Testis (tissue), 3 donors: ENCODE data around the gene GFPT1. TPM values are rescaled to one million over a fixed set of nuclear protein-coding genes. Genes with fewer than 3 reads are reported as not detected.

Experiments used
- DNase-seq: peaks from one replicate; pipeline ENCODE4 v3.0.0-alpha.2; 2019
- H3K27ac ChIP-seq, 2 donors: fragments of 200-600 bp; sonication (generic); one replicate each; pipeline ENCODE4 v1.5.1; 2019
- H3K27me3 ChIP-seq: fragments of 200-600 bp; sonication (generic); one replicate; pipeline ENCODE4 v1.5.1; 2019
- H3K36me3 ChIP-seq: fragments of 200-600 bp; sonication (generic); one replicate; pipeline ENCODE4 v1.5.1; 2017; ENCODE audit warnings: low read depth; ENCODE audit errors: missing control alignments
- H3K4me1 ChIP-seq: fragments of 200-600 bp; sonication (generic); one replicate; pipeline ENCODE4 v1.5.1; 2019
- H3K4me3 ChIP-seq, 2 donors: fragments of 200-600 bp; sonication (generic); one replicate each; pipeline ENCODE4 v1.5.1; 2017 to 2019
- H3K9me3 ChIP-seq: fragments of 200-600 bp; sonication (generic); one replicate; pipeline ENCODE4 v1.5.1; 2017
- POLR2A ChIP-seq: fragments of 450-650 bp; IDR thresholded peaks from one replicate; pipeline ENCODE4 v1.6.1; 2017; ENCODE audit warnings: antibody characterized with exemption, mild to moderate bottlenecking, moderate library complexity
- WGBS, 2 donors: methylation state at CpG; one replicate each; pipeline ENCODE4 v1.1.5; 2018; 5-methylcytosine and 5-hydroxymethylcytosine counted together
- intact Hi-C: fragments of 100-400 bp; cut with DNase I; formaldehyde crosslinking; loops from one replicate; pipeline ENCODE4 v1.15.1; 2023; ENCODE audit warnings: low total_unique reads
- polyA plus RNA-seq: library from polyadenylated mRNA; stranded (reverse); fragments of 350-450 nt; fragmentation: Illumina TruSeq; extraction: RNeasy Lipid Tissue Mini Kit (QIAGEN cat#74804); gene quantifications from one replicate; pipeline ENCODE4 v1.2.3, GENCODE V29; 2014; ENCODE audit warnings: low read depth, low replicate concordance; ENCODE audit not compliant: insufficient read depth
- total RNA-seq, 2 donors: library from RNA; depleted of rRNA; stranded (reverse); fragments of >200 nt; gene quantifications; one replicate each; pipeline ENCODE4 v1.2.3, GENCODE V29; 2016
- TF ChIP-seq, protein P1 (sequence below), 3 experiments: fragments of 450-650 bp in 2 of 3; fragments of 200-600 bp in 1 of 3; sonication (generic) in 1 of 3; IDR thresholded peaks; one replicate each; pipeline ENCODE4 v1.5.1; 2016 to 2019; ENCODE audit warnings: antibody characterized with exemption in 3 of 3, mild to moderate bottlenecking in 2 of 3, moderate library complexity in 1 of 3

Gene GFPT1
- total and polyA plus RNA-seq, 3 donors from 2014 or later, result 25.6 to 74.3 (median 33.3) TPM

DNA sequence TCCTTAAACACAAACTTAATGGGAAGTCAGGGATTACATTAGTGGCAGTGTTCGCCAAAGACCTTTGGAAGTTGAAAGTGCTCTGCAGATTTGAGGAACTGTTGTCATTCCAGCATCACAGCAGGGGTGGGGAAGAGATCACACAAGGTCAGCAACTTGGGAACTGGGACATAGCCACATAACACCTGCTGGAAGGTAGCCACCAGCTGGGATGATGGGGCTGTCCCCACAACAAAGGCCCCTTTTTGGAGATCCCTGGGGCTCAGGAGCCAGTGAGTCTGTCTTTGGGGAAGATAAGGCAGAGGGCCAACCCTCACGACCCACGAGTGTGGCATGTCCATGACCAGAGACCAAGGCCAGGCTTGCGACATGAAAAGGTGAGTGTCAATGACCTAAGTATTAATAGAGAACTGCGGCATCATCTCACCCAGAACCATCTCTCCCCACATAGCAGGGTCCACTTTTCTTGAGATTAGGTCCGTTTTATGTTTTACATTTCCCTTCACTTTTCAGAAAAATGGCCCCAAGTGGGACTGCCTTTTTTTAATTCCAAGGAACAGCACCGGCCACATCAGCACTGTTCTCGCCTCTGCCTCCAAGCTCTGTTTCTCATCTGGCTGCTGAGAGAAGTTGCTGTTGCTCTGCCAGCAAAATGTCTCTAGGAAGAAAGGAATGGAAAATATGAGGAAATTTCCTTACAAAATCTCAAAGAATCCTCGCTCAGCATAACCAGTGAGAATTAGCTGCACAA lies 106.9 kb downstream of the GFPT1 start:
- TF ChIP-seq, protein P1, sequence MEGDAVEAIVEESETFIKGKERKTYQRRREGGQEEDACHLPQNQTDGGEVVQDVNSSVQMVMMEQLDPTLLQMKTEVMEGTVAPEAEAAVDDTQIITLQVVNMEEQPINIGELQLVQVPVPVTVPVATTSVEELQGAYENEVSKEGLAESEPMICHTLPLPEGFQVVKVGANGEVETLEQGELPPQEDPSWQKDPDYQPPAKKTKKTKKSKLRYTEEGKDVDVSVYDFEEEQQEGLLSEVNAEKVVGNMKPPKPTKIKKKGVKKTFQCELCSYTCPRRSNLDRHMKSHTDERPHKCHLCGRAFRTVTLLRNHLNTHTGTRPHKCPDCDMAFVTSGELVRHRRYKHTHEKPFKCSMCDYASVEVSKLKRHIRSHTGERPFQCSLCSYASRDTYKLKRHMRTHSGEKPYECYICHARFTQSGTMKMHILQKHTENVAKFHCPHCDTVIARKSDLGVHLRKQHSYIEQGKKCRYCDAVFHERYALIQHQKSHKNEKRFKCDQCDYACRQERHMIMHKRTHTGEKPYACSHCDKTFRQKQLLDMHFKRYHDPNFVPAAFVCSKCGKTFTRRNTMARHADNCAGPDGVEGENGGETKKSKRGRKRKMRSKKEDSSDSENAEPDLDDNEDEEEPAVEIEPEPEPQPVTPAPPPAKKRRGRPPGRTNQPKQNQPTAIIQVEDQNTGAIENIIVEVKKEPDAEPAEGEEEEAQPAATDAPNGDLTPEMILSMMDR (IDR thresholded peaks at IDR 0.05), result no peak
- TF ChIP-seq POLR2A, result no peak
- WGBS, 2 donors, result 78 to 88% methylated on average over 7 to 9 of the region's 9 CpGs
- intact Hi-C loops, result no loop called here
- no peaks in the 10 kb centered on the region for H3K36me3 ChIP-seq
- H3K27me3 ChIP-seq, result no peaks in the 10 kb centered on the region
- no peaks in the 10 kb centered on the region for H3K4me1 ChIP-seq
- H3K27ac ChIP-seq, result no peak overlapping the region
- DNase-seq, result no peak
- no peak overlapping the region for H3K4me3 ChIP-seq
- H3K9me3 ChIP-seq, result no peaks in the 10 kb centered on the region

DNA sequence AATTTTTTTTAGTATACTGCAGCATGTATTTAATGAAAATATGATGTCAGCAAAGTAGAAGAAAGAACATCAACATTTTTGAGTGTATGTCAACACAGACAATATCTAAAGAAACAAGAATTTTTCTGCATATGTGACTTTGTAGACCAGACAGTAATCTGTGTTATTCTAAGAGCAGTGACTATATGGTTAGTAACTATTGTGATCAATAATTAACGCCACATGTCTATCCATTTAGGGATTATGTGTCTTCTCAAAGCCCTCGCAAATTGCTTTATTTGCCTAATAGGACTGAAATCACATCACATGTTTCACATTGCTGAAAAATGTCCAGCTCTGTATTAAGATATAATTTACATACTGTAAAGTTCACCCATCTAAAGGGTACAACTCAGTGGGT lies 107.8 kb downstream of the GFPT1 start:
- Histone ChIP-seq H3K27ac (no peak overlapping the region), H3K9me3 (no peaks in the 10 kb centered on the region), H3K27me3 (no peaks in the 10 kb centered on the region), H3K4me1 (no peaks in the 10 kb centered on the region), H3K36me3 (no peaks in the 10 kb centered on the region), H3K4me3 (no peak overlapping the region)
- intact Hi-C loops, result no loop called here
- TF ChIP-seq, protein P1 (IDR thresholded peaks at IDR 0.05), result no peak
- no peak for TF ChIP-seq POLR2A
- DNase-seq, result no peak
- 97% methylated on average over 2 of the region's 2 CpGs for WGBS, 2 donors

DNA sequence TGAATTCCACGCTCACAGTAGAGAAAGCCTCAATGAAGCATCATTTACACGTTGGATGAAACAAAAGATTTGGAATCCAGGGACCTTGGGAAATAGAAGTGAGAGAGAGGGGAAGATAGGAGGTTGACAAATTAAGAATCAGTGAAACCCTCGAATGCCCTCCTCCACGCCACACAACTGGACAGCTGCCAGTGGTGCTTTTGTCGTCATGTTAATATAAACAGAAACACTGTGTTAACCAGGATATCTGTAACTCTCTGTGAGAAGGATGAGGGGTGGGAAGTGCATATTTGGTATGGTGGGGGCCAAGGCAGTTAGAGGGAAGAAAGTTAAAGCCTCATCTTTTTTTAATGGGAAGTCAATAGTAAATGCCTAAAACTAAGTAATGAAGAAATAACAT lies 108.7 kb downstream of the GFPT1 start:
- TF ChIP-seq, protein P1 (IDR thresholded peaks at IDR 0.05), result no peak
- TF ChIP-seq POLR2A, result no peak
- no peak for DNase-seq
- no peaks in the 10 kb centered on the region for H3K27me3 ChIP-seq
- no peaks in the 10 kb centered on the region for H3K9me3 ChIP-seq
- intact Hi-C loops, result no loop called here
- no peaks in the 10 kb centered on the region for H3K36me3 ChIP-seq
- H3K27ac ChIP-seq, result no peak overlapping the region
- no peak overlapping the region for H3K4me3 ChIP-seq
- no peaks in the 10 kb centered on the region for H3K4me1 ChIP-seq
- WGBS, 2 donors, result 51 to 65% methylated on average over 5 of the region's 5 CpGs

DNA sequence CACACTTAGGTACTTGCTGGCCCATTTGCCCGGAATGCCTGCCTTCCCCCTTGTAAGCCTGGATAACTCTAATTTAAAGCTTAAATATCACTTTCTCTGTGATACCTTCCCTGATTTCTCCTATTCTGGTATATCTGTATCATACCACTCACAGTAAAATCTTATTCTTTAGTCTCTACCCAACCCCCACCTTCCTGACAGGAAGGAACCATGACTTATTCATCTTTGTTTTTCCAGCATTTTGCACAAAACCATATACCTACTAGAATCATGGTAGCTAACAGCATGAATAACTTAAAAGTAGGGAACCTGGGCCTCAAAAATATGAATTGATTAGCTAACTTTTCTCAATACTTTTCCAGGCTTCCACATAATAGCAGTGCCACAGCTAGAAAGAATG lies 111.5 kb downstream of the GFPT1 start:
- WGBS, 2 donors, result 95 to 100% methylated on average over 1 of the region's 1 CpG
- H3K4me3 ChIP-seq, result no peak overlapping the region
- intact Hi-C loops, result no loop called here
- H3K9me3 ChIP-seq, result no peaks in the 10 kb centered on the region
- no peaks in the 10 kb centered on the region for H3K36me3 ChIP-seq
- no peaks in the 10 kb centered on the region for H3K4me1 ChIP-seq
- TF ChIP-seq POLR2A, result no peak
- TF ChIP-seq, protein P1 (IDR thresholded peaks at IDR 0.05), result no peak
- no peaks in the 10 kb centered on the region for H3K27me3 ChIP-seq
- DNase-seq, result no peak
- no peak overlapping the region for H3K27ac ChIP-seq
